ENCODE data around the gene SRXN1.
A peak's percentile ranks its signal among the peaks of the same experiment; 100 is the strongest.
"Not testable (repeated sequence)": the region's sequence is repeated elsewhere in the genome, so short reads cannot be mapped to it uniquely, and the experiment has no call there.

Gene SRXN1

GRCh38 chr20:653110-653589 lies at the start of gene SRXN1:
TSS of gene SRXN1 (minus strand) at chr20:653200. CDS start at chr20:653185, 15 bp downstream.
- peak; percentile 81 for DNase-seq

- DNase-seq, result no peak
These were observed 48.6 kb upstream of the SRXN1 start for GRCh38 chr20:701401-702129.

GRCh38 chr20:699811-700338 lies 46.9 kb upstream of the SRXN1 start:
- DNase-seq, result no peak

- DNase-seq, result no peak
These were observed 46.3 kb upstream of the SRXN1 start for GRCh38 chr20:699342-699741.

GRCh38 chr20:698276-698675 lies 45.3 kb upstream of the SRXN1 start:
- DNase-seq, result no peak

GRCh38 chr20:697826-698225 lies 44.8 kb upstream of the SRXN1 start:
- DNase-seq, result no peak

GRCh38 chr20:695165-695866 lies 42.3 kb upstream of the SRXN1 start:
- DNase-seq, result no peak

- no peak for DNase-seq
These were observed 41.5 kb upstream of the SRXN1 start for GRCh38 chr20:694496-694895.

GRCh38 chr20:693786-694185 lies 40.8 kb upstream of the SRXN1 start:
- not testable (repeated sequence) for DNase-seq

- DNase-seq, result no peak
These were observed 39.0 kb upstream of the SRXN1 start for GRCh38 chr20:692044-692443.

- DNase-seq, result no peak
These were observed 36.9 kb upstream of the SRXN1 start for GRCh38 chr20:689947-690346.

GRCh38 chr20:689348-689747 lies 36.3 kb upstream of the SRXN1 start:
- no peak for DNase-seq

GRCh38 chr20:688809-689212 lies 35.8 kb upstream of the SRXN1 start:
- no peak for DNase-seq

GRCh38 chr20:687468-688203 lies 34.6 kb upstream of the SRXN1 start:
- DNase-seq, result no peak

GRCh38 chr20:684676-685319 lies 31.8 kb upstream of the SRXN1 start:
- DNase-seq, result no peak

GRCh38 chr20:682123-682522 lies 29.1 kb upstream of the SRXN1 start:
- no peak for DNase-seq

GRCh38 chr20:680638-681187 lies 27.7 kb upstream of the SRXN1 start:
- no peak for DNase-seq

- no peak for DNase-seq
These were observed 25.0 kb upstream of the SRXN1 start for GRCh38 chr20:677957-678356.

- DNase-seq, result no peak
These were observed 24.0 kb upstream of the SRXN1 start for GRCh38 chr20:676967-677366.

- no peak for DNase-seq
These were observed 23.4 kb upstream of the SRXN1 start for GRCh38 chr20:676315-676937.

- DNase-seq, result peak; percentile 44
These were observed 22.7 kb upstream of the SRXN1 start, which contains the start of gene SCRT2 for GRCh38 chr20:675453-676314. TSS of gene SCRT2 (minus strand) at chr20:675802. CDS start at chr20:675601, 201 bp downstream.

Measured in CD4-positive, alpha-beta T cell treated with Interferon gamma for 1 hour (primary cell).